ENCODE measurements around the gene MINDY3.

GRCh38 chr10:15857107-15857575 lies 3.2 kb downstream of the MINDY3 start:
- no peak for TF ChIP-seq EZH2 (IDR thresholded peaks at IDR 0.05; ENCODE audit: borderline replicate concordance, insufficient read depth, low read depth, low read length, poor library complexity, severe bottlenecking)
- no peak for TF ChIP-seq CTCF (IDR thresholded peaks at IDR 0.05)
